CD14-positive monocyte (primary cell): ENCODE measurements around the gene MAFF. TPM values are rescaled to one million over a fixed set of nuclear protein-coding genes. Genes with fewer than 3 reads are reported as not detected.
"Not testable (repeated sequence)": the region's sequence is repeated elsewhere in the genome, so short reads cannot be mapped to it uniquely, and the experiment has no call there.

ENCODE experiments used
- DNase-seq, 3 donors: peaks; one replicate each; pipeline ENCODE4 v3.0.0-alpha.2; 2011 to 2022
- H2AFZ ChIP-seq: 2 replicates; pipeline ENCODE4 v1.6.0; 2012; ENCODE audit warnings: mild to moderate bottlenecking, low read depth, low read length, inconsistent platforms; ENCODE audit not compliant: insufficient read depth, poor library complexity, severe bottlenecking
- H3K27ac ChIP-seq, 2 donors: 1 replicate in 1 of 2; 2 replicates in 1 of 2; pipeline ENCODE4 v1.5.1; 2012 to 2013; ENCODE audit warnings: low read length in 2 of 2, control low read depth in 1 of 2, inconsistent platforms in 1 of 2, low read depth in 1 of 2, mild to moderate bottlenecking in 1 of 2
- H3K27me3 ChIP-seq, 2 donors: one replicate each; pipeline versions ENCODE4 v1.6.0 to v1.6.1; 2011 to 2013; ENCODE audit warnings: low read length in 2 of 2; ENCODE audit not compliant: control insufficient read depth in 2 of 2, insufficient read depth in 2 of 2
- H3K36me3 ChIP-seq, 2 donors: replicated peaks in 1 of 2; 1 replicate in 1 of 2; 2 replicates in 1 of 2; pipeline versions ENCODE4 v1.5.1 to v1.6.1; 2012 to 2013; ENCODE audit warnings: low read length in 2 of 2, control low read depth in 1 of 2, inconsistent platforms in 1 of 2, mild to moderate bottlenecking in 1 of 2; ENCODE audit not compliant: insufficient read depth in 2 of 2, control insufficient read depth in 1 of 2
- H3K4me1 ChIP-seq, 2 donors: 1 replicate in 1 of 2; 2 replicates in 1 of 2; pipeline versions ENCODE4 v1.5.1 to v1.6.1; 2012 to 2013; ENCODE audit warnings: low read length in 2 of 2, control low read depth in 1 of 2, inconsistent platforms in 1 of 2, mild to moderate bottlenecking in 1 of 2, moderate library complexity in 1 of 2; ENCODE audit not compliant: insufficient read depth in 2 of 2, control insufficient read depth in 1 of 2
- H3K4me2 ChIP-seq: replicated peaks from 2 replicates; pipeline ENCODE3; 2012; ENCODE audit warnings: low read length, moderate library complexity, mild to moderate bottlenecking; ENCODE audit not compliant: poor library complexity, severe bottlenecking; ENCODE audit errors: extremely low read depth
- H3K4me3 ChIP-seq, 3 experiments: fragments of 200-600 bp in 1 of 3; sonication (generic) in 1 of 3; replicated peaks in 1 of 3; 1 replicate in 2 of 3; 2 replicates in 1 of 3; pipeline ENCODE4 v1.5.1; 2011 to 2013; ENCODE audit warnings: low read length in 3 of 3, mild to moderate bottlenecking in 3 of 3, control low read depth in 2 of 3, low read depth in 2 of 3, inconsistent platforms in 1 of 3, moderate library complexity in 1 of 3
- H3K79me2 ChIP-seq: 2 replicates; pipeline ENCODE4 v1.6.0; 2012; ENCODE audit warnings: mild to moderate bottlenecking, control low read depth, inconsistent platforms, low read length, moderate library complexity; ENCODE audit not compliant: insufficient read depth
- H3K9ac ChIP-seq: 2 replicates; pipeline ENCODE4 v1.6.0; 2017; ENCODE audit warnings: low read length, mild to moderate bottlenecking; ENCODE audit not compliant: insufficient read depth, poor library complexity, severe bottlenecking
- H3K9me3 ChIP-seq, 2 donors: replicated peaks in 1 of 2; 1 replicate in 1 of 2; 2 replicates in 1 of 2; pipeline versions ENCODE4 v1.5.1 to v1.6.1; 2012 to 2013; ENCODE audit warnings: low read length in 2 of 2, control low read depth in 1 of 2; ENCODE audit not compliant: control insufficient read depth in 1 of 2, insufficient read depth in 1 of 2
- H4K20me1 ChIP-seq: 2 replicates; pipeline ENCODE4 v1.6.0; 2012; ENCODE audit warnings: mild to moderate bottlenecking, low read length, control low read depth, moderate library complexity; ENCODE audit not compliant: insufficient read depth
- H3K27ac Mint-ChIP-seq, 7 donors: one replicate each; pipeline ENCODE4 v1.8.0; 2020; ENCODE audit warnings: mild to moderate bottlenecking in 7 of 7, mixed read lengths in 7 of 7, moderate library complexity in 6 of 7, inconsistent platforms in 2 of 7
- H3K27me3 Mint-ChIP-seq, 3 donors: one replicate each; pipeline ENCODE4 v1.8.0; 2021 to 2022; ENCODE audit warnings: low read depth in 3 of 3, mild to moderate bottlenecking in 3 of 3, mixed read lengths in 3 of 3, moderate library complexity in 3 of 3, inconsistent platforms in 1 of 3
- H3K36me3 Mint-ChIP-seq, 2 donors: one replicate each; pipeline ENCODE4 v1.8.0; 2020; ENCODE audit warnings: mixed read lengths in 2 of 2, inconsistent platforms in 1 of 2, mild to moderate bottlenecking in 1 of 2
- H3K4me1 Mint-ChIP-seq: one replicate; pipeline ENCODE4 v1.8.0; 2020; ENCODE audit warnings: mild to moderate bottlenecking, mixed read lengths
- H3K4me3 Mint-ChIP-seq, 2 donors: one replicate each; pipeline ENCODE4 v1.8.0; 2020; ENCODE audit warnings: mild to moderate bottlenecking in 2 of 2, mixed read lengths in 2 of 2, moderate library complexity in 1 of 2
- H3K9me3 Mint-ChIP-seq, 7 donors: one replicate each; pipeline ENCODE4 v1.8.0; 2020 to 2022; ENCODE audit warnings: mixed read lengths in 7 of 7, mild to moderate bottlenecking in 6 of 7, moderate library complexity in 6 of 7, inconsistent platforms in 2 of 7
- CTCF ChIP-seq: fragments of 200-600 bp; IDR thresholded peaks from one replicate; pipeline ENCODE4 v1.8.0; 2022; ENCODE audit warnings: antibody characterized with exemption, mild to moderate bottlenecking
- WGBS: methylation state at CpG from one replicate; pipeline ENCODE4 v1.1.5; 2013; ENCODE audit warnings: missing lambda C conversion rate; ENCODE audit not compliant: insufficient coverage; 5-methylcytosine and 5-hydroxymethylcytosine counted together
- intact Hi-C, 2 donors: fragments of 100-400 bp; cut with micrococcal nuclease; formaldehyde crosslinking; loops; one replicate each; pipeline versions ENCODE4 v1.15.0 to v1.15.1; 2023
- polyA plus RNA-seq, 3 donors: library from polyadenylated mRNA; depleted of rRNA in 1 of 3; unstranded in 2 of 3; stranded (reverse) in 1 of 3; fragments of 300-500 nt in 2 of 3; fragments of >200 nt in 1 of 3; fragmentation: Illumina TruSeq in 2 of 3; gene quantifications; 1 replicate in 2 of 3; 2 replicates in 1 of 3; pipeline ENCODE4 v1.2.3, GENCODE V29; 2012 to 2021

The MAFF gene
- polyA plus RNA-seq, 3 donors: 1.5 to 67.3 (median 2.0) TPM

GRCh38 chr22:38177926-38178604 is 23.7 kb upstream of the MAFF start:
- H3K9ac ChIP-seq: no peak overlapping the region

DNA sequence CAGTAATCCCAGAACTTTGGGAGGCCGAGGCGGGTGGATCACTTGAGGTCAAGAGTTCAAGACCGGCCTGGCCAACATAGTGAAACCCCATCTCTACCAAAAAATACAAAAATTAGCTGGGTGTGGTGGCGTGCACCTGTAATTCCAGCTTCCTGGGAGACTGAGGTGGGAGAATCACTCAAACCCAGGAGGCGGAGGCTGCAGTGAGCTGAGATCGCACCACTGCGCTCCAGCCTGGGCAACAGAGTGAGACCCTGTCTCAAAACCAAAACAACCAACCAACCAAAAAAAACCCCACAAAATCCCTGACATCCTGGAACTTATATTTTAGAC is 23.2 kb upstream of the MAFF start:
- H3K27me3 ChIP-seq, H3K4me3 Mint-ChIP-seq, H3K4me2 ChIP-seq, H3K9me3 ChIP-seq, H3K36me3 ChIP-seq, H3K27me3 Mint-ChIP-seq, H4K20me1 ChIP-seq, H3K79me2 ChIP-seq, H3K27ac ChIP-seq, intact Hi-C loops, H2AFZ ChIP-seq, DNase-seq, H3K4me3 ChIP-seq, H3K9ac ChIP-seq, H3K9me3 Mint-ChIP-seq, H3K36me3 Mint-ChIP-seq: not testable (repeated sequence)
- H3K27ac Mint-ChIP-seq: peak overlapping the region in 1 of 7 donors; percentile 98
- peaks cover 38 to 56% of the 10 kb centered on the region in 2 donors for H3K4me1 ChIP-seq
- WGBS: 100% methylated on average over 1 of the region's 7 CpGs
- peaks cover 46% of the 10 kb centered on the region for H3K4me1 Mint-ChIP-seq

More at GRCh38 chr22:38177926-38178604, 23.7 kb upstream of the MAFF start:
- Histone ChIP-seq H3K4me3 (no peak overlapping the region), H4K20me1 (no peaks in the 10 kb centered on the region), H3K79me2 (no peaks in the 10 kb centered on the region), H3K4me1 (peaks cover 40 to 58% of the 10 kb centered on the region in 2 donors), H3K27me3 (no peaks in the 10 kb centered on the region), H3K36me3 (no peaks in the 10 kb centered on the region), H3K4me2 (no peak overlapping the region), H3K9me3 (no peaks in the 10 kb centered on the region), H3K27ac (no peak overlapping the region), H2AFZ (no peak overlapping the region)
- peak in 1 of 3 donors; percentile 42 for DNase-seq
- 100% methylated on average over 6 of the region's 15 CpGs for WGBS
- Mint-ChIP-seq H3K36me3 (peaks cover 5 to 6% of the 10 kb centered on the region in 2 donors), H3K27ac (peak overlapping the region in 1 of 7 donors; percentile 33), H3K4me3 (no peak overlapping the region), H3K27me3 (peaks cover 2 to 9% (median 3%) of the 10 kb centered on the region in 3 donors), H3K4me1 (peaks cover 49% of the 10 kb centered on the region), H3K9me3 (peaks cover 0 to 2% (median 0%) of the 10 kb centered on the region in 7 donors)
- intact Hi-C loops: no loop called here
- TF ChIP-seq CTCF: no peak
